HK-2 (cell line): ENCODE results near the gene ZNF655.
"Not testable (repeated sequence)": the region's sequence is repeated elsewhere in the genome, so short reads cannot be mapped to it uniquely, and the experiment has no call there.

Experiments used
- DNase-seq: peaks from one replicate; pipeline ENCODE4 v3.0.0-alpha.2; 2018; ENCODE audit not compliant: unreplicated experiment

Gene ZNF655, protein sequence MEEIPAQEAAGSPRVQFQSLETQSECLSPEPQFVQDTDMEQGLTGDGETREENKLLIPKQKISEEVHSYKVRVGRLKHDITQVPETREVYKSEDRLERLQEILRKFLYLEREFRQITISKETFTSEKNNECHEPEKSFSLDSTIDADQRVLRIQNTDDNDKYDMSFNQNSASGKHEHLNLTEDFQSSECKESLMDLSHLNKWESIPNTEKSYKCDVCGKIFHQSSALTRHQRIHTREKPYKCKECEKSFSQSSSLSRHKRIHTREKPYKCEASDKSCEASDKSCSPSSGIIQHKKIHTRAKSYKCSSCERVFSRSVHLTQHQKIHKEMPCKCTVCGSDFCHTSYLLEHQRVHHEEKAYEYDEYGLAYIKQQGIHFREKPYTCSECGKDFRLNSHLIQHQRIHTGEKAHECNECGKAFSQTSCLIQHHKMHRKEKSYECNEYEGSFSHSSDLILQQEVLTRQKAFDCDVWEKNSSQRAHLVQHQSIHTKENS

GRCh38 chr7:99558306-99559174 is at the start of gene ZNF655:
Gene ZNF655, plus strand, starts transcription at chr7:99558642. Its CDS starts 1,918 bp downstream, at chr7:99560560.
- DNase-seq = peak; percentile 86

GRCh38 chr7:99514050-99514449 is 44.4 kb upstream of the ZNF655 start:
- DNase-seq = no peak

- no peak for DNase-seq
These were observed 37.0 kb upstream of the ZNF655 start for GRCh38 chr7:99521399-99521798.

- no peak for DNase-seq
These were observed 32.6 kb upstream of the ZNF655 start for GRCh38 chr7:99525713-99526440.

GRCh38 chr7:99531354-99531765 is 27.1 kb upstream of the ZNF655 start:
- no peak for DNase-seq

DNA sequence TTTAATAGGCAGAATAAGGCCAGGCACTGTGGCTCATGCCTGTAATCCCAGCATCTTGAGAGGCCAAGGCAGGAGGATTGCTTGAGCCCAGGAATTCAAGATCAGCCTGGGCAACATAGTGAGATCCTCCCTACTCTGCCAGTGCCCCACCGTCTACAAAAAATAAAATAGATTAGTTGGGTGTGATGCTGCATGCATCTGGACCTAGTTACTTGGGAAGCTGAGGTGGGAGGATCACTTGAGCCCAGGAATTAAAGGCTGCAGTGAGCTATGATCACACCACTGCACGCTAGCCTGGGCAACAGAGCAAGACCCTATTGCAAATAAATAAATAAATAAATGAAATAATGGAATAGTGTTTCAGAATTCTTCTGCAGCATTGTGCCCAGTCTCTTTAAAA is 22.8 kb upstream of the ZNF655 start:
- no peak for DNase-seq

- DNase-seq = no peak
These were observed 19.1 kb upstream of the ZNF655 start for GRCh38 chr7:99539213-99539811.

GRCh38 chr7:99540542-99540941 is 17.9 kb upstream of the ZNF655 start:
- no peak for DNase-seq

DNA sequence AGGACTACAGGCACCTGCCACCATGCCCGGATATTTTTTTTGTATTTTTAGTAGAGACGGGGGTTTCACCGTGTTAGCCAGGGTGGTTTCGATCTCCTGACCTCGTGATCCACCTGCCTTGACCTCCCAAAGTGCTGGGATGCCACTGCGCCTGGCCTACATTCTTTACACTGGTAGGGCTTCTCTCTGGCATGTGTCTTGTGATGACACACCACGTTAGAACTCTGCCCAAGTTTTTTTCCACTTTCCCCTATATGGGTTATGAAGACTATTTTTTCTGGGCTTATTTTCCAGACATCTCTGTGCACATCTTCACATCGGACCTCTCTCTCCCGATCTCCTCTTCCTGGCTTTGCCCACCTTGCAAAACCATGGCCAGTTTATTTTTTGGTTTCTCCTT is 17.2 kb upstream of the ZNF655 start:
- DNase-seq = no peak

DNA sequence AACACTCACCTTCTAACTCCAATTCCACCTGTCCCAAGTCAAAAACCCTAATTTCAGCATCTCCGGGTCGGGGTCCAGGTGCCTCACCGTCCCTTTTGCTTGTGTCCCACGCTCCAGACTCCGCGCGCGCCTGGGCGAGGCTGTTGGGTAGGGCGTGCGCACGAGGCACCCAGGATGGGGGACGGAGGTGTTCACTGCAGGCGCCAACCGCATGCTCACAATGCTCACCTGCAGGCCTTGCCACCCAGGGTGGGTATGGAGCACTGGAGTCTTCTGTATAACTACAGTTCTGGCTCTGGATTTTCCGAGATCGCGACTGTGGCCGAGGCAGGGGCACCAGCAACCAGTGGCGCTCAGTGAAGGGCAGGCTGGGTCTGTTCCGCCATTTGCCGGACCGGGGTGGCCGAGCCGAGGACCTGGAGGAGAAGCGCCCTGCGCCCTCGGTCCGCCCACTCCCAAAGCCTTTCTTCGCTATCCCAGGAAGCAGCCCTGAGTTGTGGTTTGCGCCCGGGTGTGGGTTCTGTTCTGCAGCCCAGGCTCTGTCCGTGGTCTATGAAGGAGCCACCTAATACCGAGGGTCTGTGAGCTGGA is 15.3 kb upstream of the ZNF655 start:
- no peak for DNase-seq

- no peak for DNase-seq
These were observed 14.5 kb upstream of the ZNF655 start for GRCh38 chr7:99543916-99544315.

DNA sequence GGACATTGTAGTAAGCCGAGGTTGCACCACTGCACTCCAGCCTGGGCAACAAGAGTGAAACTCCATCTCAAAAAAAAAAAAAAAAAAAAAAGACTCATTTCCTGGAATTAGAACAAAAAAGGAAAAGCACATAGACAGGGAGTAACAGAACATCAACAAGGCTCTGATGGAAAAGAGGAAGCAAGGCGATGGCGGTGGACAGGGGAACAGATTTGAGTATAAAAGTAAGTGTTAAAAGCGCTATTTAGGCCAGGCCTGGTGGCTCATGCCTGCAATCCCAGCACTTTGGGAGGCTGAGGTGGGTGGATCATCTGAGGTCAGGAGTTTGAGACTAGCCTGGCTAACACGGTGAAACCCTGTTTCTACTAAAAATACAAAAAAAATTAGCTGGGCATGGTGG is 13.1 kb upstream of the ZNF655 start:
- DNase-seq = not testable (repeated sequence)

DNA sequence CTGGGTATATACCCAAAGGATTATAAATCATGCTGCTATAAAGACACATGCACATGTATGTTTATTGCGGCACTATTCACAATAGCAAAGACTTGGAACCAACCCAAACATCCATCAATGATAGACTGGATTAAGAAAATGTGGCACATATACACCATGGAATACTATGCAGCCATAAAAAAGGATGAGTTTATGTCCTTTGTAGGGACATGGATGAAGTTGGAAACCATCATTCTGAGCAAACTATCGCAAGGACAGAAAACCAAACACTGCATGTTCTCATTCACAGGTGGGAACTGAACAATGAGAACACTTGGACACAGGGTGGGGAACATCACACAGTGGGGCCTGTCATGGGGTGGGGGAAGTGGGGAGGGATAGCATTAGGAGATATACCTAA is 8.9 kb upstream of the ZNF655 start:
- DNase-seq = not testable (repeated sequence)

DNA sequence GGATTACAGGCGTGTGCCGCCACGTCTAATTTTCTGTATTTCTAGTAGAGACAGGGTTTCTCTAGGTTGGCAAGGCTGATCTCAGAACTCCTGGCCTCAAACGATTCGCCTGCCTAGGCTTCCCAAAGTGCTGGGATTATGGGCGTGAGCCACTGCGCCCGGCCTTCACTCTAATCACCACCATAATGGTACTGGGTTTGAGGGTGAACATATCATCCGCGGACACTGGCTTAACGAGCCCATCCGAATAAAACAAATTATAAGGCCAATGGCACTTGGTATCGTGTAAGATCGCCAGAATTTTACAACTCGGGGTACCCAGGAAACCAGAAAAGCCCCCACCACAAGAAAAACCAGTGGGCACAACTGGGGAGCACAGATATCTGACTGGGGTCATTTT is 7.1 kb upstream of the ZNF655 start:
- no peak for DNase-seq

DNA sequence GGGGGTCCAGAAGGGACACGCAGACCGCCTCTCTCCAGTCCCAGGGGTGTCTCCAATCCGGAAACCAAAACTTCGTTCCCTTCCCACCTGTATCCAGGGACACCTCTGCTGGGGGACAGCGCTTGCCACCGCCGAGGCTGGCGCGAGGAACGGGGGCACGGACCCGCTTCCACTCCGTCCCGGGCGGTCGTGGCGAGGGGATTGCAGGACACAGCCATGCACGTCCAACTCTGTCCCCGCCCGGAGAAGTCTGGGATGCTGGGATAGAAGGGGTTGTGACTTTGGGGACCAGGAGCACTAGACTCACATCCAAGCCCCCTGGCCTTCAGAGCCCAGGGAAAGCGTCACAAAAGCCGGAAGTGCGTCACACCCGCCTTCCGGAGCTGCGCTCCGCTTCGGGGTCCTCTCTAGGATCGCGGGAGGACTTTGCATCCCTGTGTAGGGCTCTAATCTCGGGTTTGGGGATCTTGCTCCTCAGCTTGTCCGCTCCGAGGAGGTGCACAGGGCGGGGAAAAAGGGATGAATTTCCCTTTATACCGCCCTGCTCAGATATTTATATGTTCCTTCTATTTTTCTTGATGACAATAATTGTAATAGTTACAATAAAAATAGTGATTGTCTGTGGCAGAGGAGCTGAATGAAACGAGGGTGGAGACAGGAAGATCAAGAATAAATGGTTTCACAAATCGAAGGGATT is 6.5 kb upstream of the ZNF655 start, which contains the start of gene FAM200A:
TSS of gene FAM200A (minus strand) at position 348 of the 697 bp plus-strand sequence. CDS start 3,707 bp downstream, outside the sequence.
- DNase-seq = peak; percentile 81

DNA sequence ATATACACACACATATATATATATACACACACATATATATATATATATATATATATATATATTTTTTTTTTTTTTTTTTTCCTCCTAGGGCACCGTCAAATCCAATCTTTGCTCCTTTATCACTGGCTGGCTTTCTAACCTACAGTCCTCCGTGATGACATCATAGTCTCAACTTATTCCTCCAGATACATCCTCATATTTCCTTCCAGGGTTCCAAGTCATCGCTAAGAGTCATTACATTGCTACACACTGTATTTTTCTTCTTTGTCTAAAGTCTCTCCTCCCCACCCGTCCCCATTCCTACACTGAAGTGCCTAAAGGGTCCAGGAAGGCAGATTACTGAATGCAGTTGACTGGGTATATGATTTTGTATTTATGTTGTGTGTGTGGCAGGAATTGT is 5.4 kb upstream of the ZNF655 start:
- DNase-seq = no peak

DNA sequence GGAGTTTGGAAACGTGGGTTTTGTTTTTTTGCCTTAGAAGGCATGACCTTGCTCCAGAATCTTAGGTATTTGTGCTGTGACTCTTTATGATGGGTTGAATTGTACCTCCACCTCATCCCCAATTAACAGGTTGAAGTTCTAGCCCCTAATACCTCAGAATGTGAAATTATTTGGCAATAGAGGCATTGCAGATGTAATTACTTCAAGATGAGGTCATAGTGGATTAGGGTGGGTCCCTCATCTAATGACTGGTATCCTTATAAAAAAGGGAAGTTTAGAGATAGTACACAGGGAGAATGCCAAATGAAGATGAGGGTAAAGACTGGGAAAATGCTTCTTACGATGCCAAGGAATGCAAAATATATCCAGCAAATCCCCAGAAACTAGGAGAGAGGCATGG is 3.5 kb upstream of the ZNF655 start:
- DNase-seq = no peak

- no peak for DNase-seq
These were observed 1.2 kb upstream of the ZNF655 start for GRCh38 chr7:99557196-99557607.

DNA sequence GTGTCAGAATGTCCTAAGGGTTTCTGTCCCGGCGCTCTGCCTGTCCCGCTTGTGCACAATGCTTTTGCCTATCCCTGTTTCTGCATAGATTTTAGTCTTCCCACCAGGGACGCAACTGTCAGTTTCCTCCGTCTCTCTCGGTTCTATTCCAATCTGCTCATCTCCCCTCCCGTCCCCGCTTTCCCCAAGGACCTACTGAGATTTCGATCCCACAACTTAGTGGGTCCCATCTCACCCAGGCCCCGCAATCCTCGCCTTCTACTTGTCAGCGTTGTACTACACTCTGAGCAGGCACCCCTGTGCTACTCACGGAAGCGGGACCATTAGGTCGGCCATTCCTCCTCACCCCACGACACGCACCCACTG is 519 bp upstream of the ZNF655 start:
- no peak for DNase-seq

DNA sequence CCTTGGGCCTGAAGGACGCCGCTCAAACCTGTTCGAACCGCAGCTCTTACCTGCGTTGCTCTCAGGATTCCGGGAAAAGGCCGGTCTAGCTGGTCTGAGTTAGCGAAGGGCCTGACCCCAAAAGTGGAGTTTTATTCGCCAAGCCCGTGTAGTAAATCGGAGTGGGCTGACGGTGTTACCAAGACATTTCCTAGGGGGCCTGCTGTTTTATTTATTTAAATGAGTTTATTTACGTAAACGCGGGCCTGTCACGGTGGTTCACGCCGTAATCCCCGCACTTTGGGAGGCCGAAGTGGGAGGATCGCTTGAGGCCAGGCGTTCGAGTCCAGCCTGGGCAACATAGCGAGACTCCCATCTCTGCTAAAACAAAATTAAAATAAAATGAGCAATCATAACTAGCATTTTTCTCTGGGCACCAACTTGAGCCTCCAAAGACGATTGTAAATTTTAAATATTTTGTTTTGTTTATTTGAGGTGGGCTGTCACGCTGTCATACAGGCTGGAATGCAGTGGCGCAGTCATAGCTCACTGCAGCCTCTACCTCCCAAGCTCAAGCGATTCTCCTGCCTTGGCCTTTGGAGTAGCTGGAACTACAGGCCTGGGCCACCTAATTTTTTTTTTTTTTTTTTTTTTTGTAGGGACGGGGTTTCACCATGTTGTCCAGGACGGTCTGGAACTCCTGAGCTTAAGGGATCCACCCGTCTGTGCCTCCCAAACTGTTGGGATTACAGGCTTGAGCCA is 903 bp downstream of the ZNF655 start:
- no peak for DNase-seq
